ENCODE data around the gene LRRC8C.

GRCh38 chr1:89640440-89640839 is 7.5 kb downstream of the LRRC8C start:
- no peak for TF ChIP-seq POLR2A (IDR thresholded peaks at IDR 0.05)
- no peak for TF ChIP-seq CTCF (IDR thresholded peaks at IDR 0.05)
